Osteoblast (primary cell): ENCODE data around the gene PCDHGB4. TPM values are rescaled to one million over a fixed set of nuclear protein-coding genes. Genes with fewer than 3 reads are reported as not detected.

Experiments
- DNase-seq: peaks from one replicate; pipeline ENCODE4 v3.0.0; 2011; ENCODE audit warnings: low spot score, mixed read lengths; ENCODE audit not compliant: insufficient read length; ENCODE audit errors: missing footprints
- H2AFZ ChIP-seq: 2 replicates; pipeline ENCODE4 v1.6.0; 2011; ENCODE audit warnings: mild to moderate bottlenecking, low read length
- H3K27ac ChIP-seq: 2 replicates; pipeline ENCODE4 v1.5.1; 2011; ENCODE audit warnings: mild to moderate bottlenecking, low read depth, low read length, moderate library complexity
- H3K27me3 ChIP-seq: 2 replicates; pipeline ENCODE4 v1.6.0; 2012; ENCODE audit warnings: mild to moderate bottlenecking, control low read depth, inconsistent platforms, low read length, moderate library complexity; ENCODE audit not compliant: insufficient read depth
- H3K36me3 ChIP-seq: 2 replicates; pipeline ENCODE4 v1.5.1; 2011; ENCODE audit warnings: mild to moderate bottlenecking, low read length, control low read depth, moderate library complexity; ENCODE audit not compliant: insufficient read depth
- H3K4me1 ChIP-seq: 2 replicates; pipeline ENCODE4 v1.5.1; 2011; ENCODE audit warnings: mild to moderate bottlenecking, low read length, control low read depth, moderate library complexity; ENCODE audit not compliant: insufficient read depth
- H3K4me2 ChIP-seq: 2 replicates; pipeline ENCODE4 v1.6.0; 2011; ENCODE audit warnings: mild to moderate bottlenecking, low read length; ENCODE audit not compliant: insufficient read depth
- H3K4me3 ChIP-seq: fragments of 200-600 bp; sonication (generic); 3 replicates; pipeline ENCODE4 v1.5.1; 2012; ENCODE audit warnings: mild to moderate bottlenecking, low read length, inconsistent platforms; ENCODE audit not compliant: insufficient read depth
- H3K79me2 ChIP-seq: 2 replicates; pipeline ENCODE4 v1.6.0; 2012; ENCODE audit warnings: mild to moderate bottlenecking, low read length, control low read depth, inconsistent platforms; ENCODE audit not compliant: insufficient read depth
- H3K9me3 ChIP-seq: 2 replicates; pipeline ENCODE4 v1.5.1; 2011; ENCODE audit warnings: low read depth, low read length, control low read depth
- H4K20me1 ChIP-seq: 2 replicates; pipeline ENCODE4 v1.6.0; 2012; ENCODE audit warnings: mild to moderate bottlenecking, low read length, control low read depth; ENCODE audit not compliant: insufficient read depth
- total RNA-seq: library from RNA; depleted of rRNA; stranded (reverse); fragments of >200 nt; gene quantifications from 2 replicates; pipeline ENCODE4 v1.2.3, GENCODE V29; 2012
- TF ChIP-seq, protein P1 (sequence below): IDR thresholded peaks from 2 replicates; pipeline ENCODE4 v1.5.1; 2011; ENCODE audit warnings: mild to moderate bottlenecking, low read depth, low read length, moderate library complexity; ENCODE audit errors: extremely low read depth

PCDHGB4 gene
- total RNA-seq, 1 donor, result 15.9 TPM

DNA sequence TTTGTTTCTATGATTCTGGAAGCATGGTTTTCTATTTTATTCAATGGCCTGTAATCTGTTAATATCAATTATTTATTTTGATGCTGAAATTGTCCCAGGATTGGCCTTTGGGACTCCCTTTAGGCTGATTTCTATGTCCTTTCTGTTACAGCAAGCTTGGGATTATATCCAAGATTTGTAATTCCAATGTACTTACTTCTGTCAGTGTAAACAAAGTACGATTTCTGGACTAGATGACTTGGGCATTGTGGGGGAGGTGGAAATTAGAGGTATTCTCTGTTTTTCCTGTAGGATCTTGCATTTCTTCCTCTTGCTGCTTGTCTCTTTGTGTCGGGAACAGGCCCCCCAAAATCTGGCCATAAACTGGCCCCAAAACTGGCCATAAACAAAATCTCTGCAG is 46.5 kb downstream of the PCDHGB4 start:
- peak overlapping the region; percentile 27 for H3K4me3 ChIP-seq
- H3K9me3 ChIP-seq, result no peaks in the 10 kb centered on the region
- no peaks in the 10 kb centered on the region for H4K20me1 ChIP-seq
- no peaks in the 10 kb centered on the region for H3K36me3 ChIP-seq
- H3K4me2 ChIP-seq, result peak overlapping the region; percentile 44
- H3K27me3 ChIP-seq, result no peaks in the 10 kb centered on the region
- no peak for DNase-seq
- H3K4me1 ChIP-seq, result peaks cover 19% of the 10 kb centered on the region
- H3K79me2 ChIP-seq, result peaks cover 43% of the 10 kb centered on the region
- TF ChIP-seq, protein P1, sequence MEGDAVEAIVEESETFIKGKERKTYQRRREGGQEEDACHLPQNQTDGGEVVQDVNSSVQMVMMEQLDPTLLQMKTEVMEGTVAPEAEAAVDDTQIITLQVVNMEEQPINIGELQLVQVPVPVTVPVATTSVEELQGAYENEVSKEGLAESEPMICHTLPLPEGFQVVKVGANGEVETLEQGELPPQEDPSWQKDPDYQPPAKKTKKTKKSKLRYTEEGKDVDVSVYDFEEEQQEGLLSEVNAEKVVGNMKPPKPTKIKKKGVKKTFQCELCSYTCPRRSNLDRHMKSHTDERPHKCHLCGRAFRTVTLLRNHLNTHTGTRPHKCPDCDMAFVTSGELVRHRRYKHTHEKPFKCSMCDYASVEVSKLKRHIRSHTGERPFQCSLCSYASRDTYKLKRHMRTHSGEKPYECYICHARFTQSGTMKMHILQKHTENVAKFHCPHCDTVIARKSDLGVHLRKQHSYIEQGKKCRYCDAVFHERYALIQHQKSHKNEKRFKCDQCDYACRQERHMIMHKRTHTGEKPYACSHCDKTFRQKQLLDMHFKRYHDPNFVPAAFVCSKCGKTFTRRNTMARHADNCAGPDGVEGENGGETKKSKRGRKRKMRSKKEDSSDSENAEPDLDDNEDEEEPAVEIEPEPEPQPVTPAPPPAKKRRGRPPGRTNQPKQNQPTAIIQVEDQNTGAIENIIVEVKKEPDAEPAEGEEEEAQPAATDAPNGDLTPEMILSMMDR, result no peak
- H3K27ac ChIP-seq, result no peak overlapping the region
- no peak overlapping the region for H2AFZ ChIP-seq

DNA sequence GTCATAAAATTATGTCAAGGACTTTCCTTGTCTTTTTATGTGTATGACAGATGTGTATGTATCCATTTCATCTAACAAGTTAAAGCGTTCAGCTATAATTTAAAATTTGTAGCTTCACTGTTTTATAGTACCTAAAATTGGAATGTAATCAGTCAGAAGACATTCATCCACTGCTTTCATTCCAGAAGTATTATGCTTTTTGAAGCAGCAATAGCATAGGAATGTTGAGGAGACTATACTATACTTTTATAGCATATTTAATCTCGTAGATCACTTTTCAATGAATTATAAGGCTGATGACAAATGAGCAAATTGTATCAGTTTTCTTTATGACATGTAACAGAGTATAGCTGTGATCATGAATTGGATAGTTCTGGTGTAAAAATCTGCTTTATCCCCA is 49.7 kb downstream of the PCDHGB4 start:
- Histone ChIP-seq H3K4me3 (peak overlapping the region; percentile 17), H3K27me3 (no peaks in the 10 kb centered on the region), H3K27ac (peak overlapping the region; percentile 78), H2AFZ (no peak overlapping the region), H3K4me1 (peaks cover 23% of the 10 kb centered on the region), H3K9me3 (no peaks in the 10 kb centered on the region), H3K36me3 (no peaks in the 10 kb centered on the region), H3K79me2 (peaks cover 56% of the 10 kb centered on the region), H3K4me2 (peak overlapping the region; percentile 43), H4K20me1 (no peaks in the 10 kb centered on the region)
- TF ChIP-seq, protein P1, result no peak
- peak; percentile 73 for DNase-seq

DNA sequence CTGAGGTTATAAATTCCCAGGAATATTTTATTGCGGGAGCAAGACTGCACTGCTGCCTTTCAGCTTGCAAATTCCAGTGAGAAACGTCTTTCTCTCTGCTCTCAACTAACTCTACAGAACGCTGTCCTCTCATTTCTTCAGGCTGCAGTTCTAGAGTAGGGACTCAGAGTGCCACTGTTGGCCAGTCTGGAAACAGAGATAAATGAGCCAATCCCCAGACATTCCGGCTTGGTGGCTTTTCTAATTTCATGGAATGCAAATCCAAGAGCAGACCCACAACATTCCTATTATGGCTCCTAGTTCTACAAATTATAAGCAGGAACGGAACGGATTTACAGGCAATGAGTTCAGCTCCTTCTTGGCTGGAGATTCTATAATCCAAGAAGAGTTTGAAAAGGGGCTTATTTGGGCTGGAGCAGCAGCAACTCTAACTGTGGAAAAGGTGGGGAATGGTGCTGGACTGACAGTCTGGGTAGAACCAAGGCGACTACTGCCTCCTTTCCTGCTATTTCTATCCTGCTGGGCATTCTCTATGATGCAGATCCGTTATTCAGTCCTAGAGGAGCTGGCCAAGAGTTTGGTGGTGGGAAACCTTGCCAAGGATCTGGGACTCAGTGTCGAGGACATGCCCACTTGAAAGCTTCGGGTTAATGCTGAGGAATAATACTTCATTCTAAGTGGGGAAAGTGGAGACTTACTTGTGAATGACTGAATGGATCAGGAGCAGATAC is 52.1 kb downstream of the PCDHGB4 start:
- no peak overlapping the region for H3K27ac ChIP-seq
- H3K9me3 ChIP-seq, result no peaks in the 10 kb centered on the region
- H3K4me3 ChIP-seq, result no peak overlapping the region
- no peaks in the 10 kb centered on the region for H3K27me3 ChIP-seq
- no peak for DNase-seq
- H2AFZ ChIP-seq, result no peak overlapping the region
- peaks cover 48% of the 10 kb centered on the region for H3K79me2 ChIP-seq
- H3K4me2 ChIP-seq, result no peak overlapping the region
- TF ChIP-seq, protein P1, result peak; percentile 26
- no peaks in the 10 kb centered on the region for H4K20me1 ChIP-seq
- peaks cover 20% of the 10 kb centered on the region for H3K4me1 ChIP-seq
- no peaks in the 10 kb centered on the region for H3K36me3 ChIP-seq

Other genes starting within 250 kb of the PCDHGB4 start
- gene PCDHB6, start 237.6 kb upstream of the PCDHGB4 start, total RNA-seq, result 0.59 and 0.72 TPM in 2 replicates
- gene PCDHB7, start 215.1 kb upstream of the PCDHGB4 start, total RNA-seq, result 2.2 and 2.4 TPM in 2 replicates
- gene PCDHB8, start 209.9 kb upstream of the PCDHGB4 start, total RNA-seq, result 0.36 and 0.88 TPM in 2 replicates
- 1.1 and 3.5 TPM in 2 replicates for gene PCDHB16, start 205.3 kb upstream of the PCDHGB4 start, total RNA-seq
- 1.2 and 1.8 TPM in 2 replicates for gene PCDHB9, start 200.5 kb upstream of the PCDHGB4 start, total RNA-seq
- gene PCDHB10, start 195.3 kb upstream of the PCDHGB4 start, total RNA-seq, result 2.2 and 2.7 TPM in 2 replicates
- gene PCDHB11, start 188.1 kb upstream of the PCDHGB4 start, total RNA-seq, result 1.1 and 1.8 TPM in 2 replicates
- 0.59 and 0.72 TPM in 2 replicates for gene PCDHB12, start 179.0 kb upstream of the PCDHGB4 start, total RNA-seq
- 2.1 and 2.2 TPM in 2 replicates for gene PCDHB13, start 173.8 kb upstream of the PCDHGB4 start, total RNA-seq
- gene PCDHB14, start 164.4 kb upstream of the PCDHGB4 start, total RNA-seq, result 2.7 and 2.9 TPM in 2 replicates
- gene PCDHB15, start 142.3 kb upstream of the PCDHGB4 start, total RNA-seq, result 0.88 and 1.1 TPM in 2 replicates
- 0.36 and 0.59 TPM in 2 replicates for gene SLC25A2, start 83.6 kb upstream of the PCDHGB4 start, total RNA-seq
- gene TAF7, start 66.9 kb upstream of the PCDHGB4 start, total RNA-seq, result 44.2 and 48.1 TPM in 2 replicates
- gene PCDHGA1, start 57.2 kb upstream of the PCDHGB4 start, total RNA-seq, result 1.1 and 1.5 TPM in 2 replicates
- gene PCDHGA2, start 48.9 kb upstream of the PCDHGB4 start, total RNA-seq, result 2.7 and 2.9 TPM in 2 replicates
- 2.4 and 2.9 TPM in 2 replicates for gene PCDHGA3, start 43.9 kb upstream of the PCDHGB4 start, total RNA-seq
- gene PCDHGB1, start 37.6 kb upstream of the PCDHGB4 start, total RNA-seq, result 3.3 and 5.0 TPM in 2 replicates
- 6.8 and 6.9 TPM in 2 replicates for gene PCDHGA4, start 32.7 kb upstream of the PCDHGB4 start, total RNA-seq
- gene PCDHGB2, start 27.7 kb upstream of the PCDHGB4 start, total RNA-seq, result 4.3 and 5.6 TPM in 2 replicates
- 2.5 and 2.7 TPM in 2 replicates for gene PCDHGA5, start 23.5 kb upstream of the PCDHGB4 start, total RNA-seq
- 6.2 and 8.0 TPM in 2 replicates for gene PCDHGB3, start 17.5 kb upstream of the PCDHGB4 start, total RNA-seq
- 5.0 and 5.1 TPM in 2 replicates for gene PCDHGA6, start 13.8 kb upstream of the PCDHGB4 start, total RNA-seq
- 6.5 TPM in 2 replicates for gene PCDHGA7, start 5.0 kb upstream of the PCDHGB4 start, total RNA-seq
- gene PCDHGA8, start 4.9 kb downstream of the PCDHGB4 start, total RNA-seq, result 3.5 and 3.6 TPM in 2 replicates
- gene PCDHGB5, start 10.2 kb downstream of the PCDHGB4 start, total RNA-seq, result 21.5 and 24.2 TPM in 2 replicates
- gene PCDHGA9, start 15.1 kb downstream of the PCDHGB4 start, total RNA-seq, result 6.2 and 6.5 TPM in 2 replicates
- gene PCDHGB6, start 20.3 kb downstream of the PCDHGB4 start, total RNA-seq, result 6.2 and 8.0 TPM in 2 replicates
- gene PCDHGA10, start 25.3 kb downstream of the PCDHGB4 start, total RNA-seq, result 23.2 and 24.8 TPM in 2 replicates
- gene PCDHGB7, start 30.0 kb downstream of the PCDHGB4 start, total RNA-seq, result 18.5 and 19.2 TPM in 2 replicates
- gene PCDHGA11, start 33.4 kb downstream of the PCDHGB4 start, total RNA-seq, result 12.3 and 16.5 TPM in 2 replicates
- 20.6 and 33.6 TPM in 2 replicates for gene PCDHGA12, start 42.8 kb downstream of the PCDHGB4 start, total RNA-seq
- 59.4 and 91.3 TPM in 2 replicates for gene PCDHGC3, start 88.3 kb downstream of the PCDHGB4 start, total RNA-seq
- gene PCDHGC4, start 97.3 kb downstream of the PCDHGB4 start, total RNA-seq, result 2.9 and 3.8 TPM in 2 replicates
- 3.6 and 5.3 TPM in 2 replicates for gene PCDHGC5, start 101.4 kb downstream of the PCDHGB4 start, total RNA-seq
- 18.5 and 19.2 TPM in 2 replicates for gene DIAPH1, start 231.3 kb downstream of the PCDHGB4 start, total RNA-seq
- gene HDAC3, start 249.2 kb downstream of the PCDHGB4 start, total RNA-seq, result 47.8 and 50.4 TPM in 2 replicates
- gene RELL2, start 249.3 kb downstream of the PCDHGB4 start, total RNA-seq, result 4.4 and 5.1 TPM in 2 replicates